ENCODE measurements around the gene NFATC1.

The NFATC1 gene

DNA sequence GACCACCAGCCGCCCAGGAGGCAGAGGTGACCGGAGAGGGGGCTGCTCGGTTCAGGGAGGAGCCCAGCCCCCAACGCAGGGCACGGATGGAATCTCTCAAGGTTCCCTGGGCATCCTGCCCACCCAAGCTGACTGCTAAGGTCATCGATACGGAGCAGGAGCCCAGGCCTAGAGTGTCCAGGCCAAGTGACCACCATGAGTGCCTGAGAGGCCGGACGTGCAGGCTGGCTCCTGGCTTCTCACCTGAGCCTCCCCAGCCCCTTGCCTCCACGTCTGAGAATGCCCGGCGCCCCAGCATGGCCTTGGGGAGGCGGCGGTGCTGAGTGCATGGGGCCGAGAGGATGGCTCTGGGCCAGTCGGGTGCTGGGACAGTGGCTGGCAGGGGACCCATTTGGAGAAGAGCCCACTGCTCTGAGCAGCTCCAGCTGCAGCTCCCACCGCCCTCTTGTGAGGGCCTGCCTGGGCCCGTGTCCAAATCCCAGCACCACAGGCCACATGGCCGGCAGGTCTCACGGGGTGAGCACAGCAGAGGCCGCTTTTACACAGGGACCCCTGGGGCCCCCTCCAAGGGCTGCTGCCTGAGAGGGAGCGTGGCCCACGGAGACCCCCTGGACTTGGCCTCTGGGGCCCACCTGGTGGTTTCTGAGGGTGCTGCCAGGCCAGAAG, 181.1 kb downstream of the NFATC1 start:
- TF ChIP-seq, protein P1, sequence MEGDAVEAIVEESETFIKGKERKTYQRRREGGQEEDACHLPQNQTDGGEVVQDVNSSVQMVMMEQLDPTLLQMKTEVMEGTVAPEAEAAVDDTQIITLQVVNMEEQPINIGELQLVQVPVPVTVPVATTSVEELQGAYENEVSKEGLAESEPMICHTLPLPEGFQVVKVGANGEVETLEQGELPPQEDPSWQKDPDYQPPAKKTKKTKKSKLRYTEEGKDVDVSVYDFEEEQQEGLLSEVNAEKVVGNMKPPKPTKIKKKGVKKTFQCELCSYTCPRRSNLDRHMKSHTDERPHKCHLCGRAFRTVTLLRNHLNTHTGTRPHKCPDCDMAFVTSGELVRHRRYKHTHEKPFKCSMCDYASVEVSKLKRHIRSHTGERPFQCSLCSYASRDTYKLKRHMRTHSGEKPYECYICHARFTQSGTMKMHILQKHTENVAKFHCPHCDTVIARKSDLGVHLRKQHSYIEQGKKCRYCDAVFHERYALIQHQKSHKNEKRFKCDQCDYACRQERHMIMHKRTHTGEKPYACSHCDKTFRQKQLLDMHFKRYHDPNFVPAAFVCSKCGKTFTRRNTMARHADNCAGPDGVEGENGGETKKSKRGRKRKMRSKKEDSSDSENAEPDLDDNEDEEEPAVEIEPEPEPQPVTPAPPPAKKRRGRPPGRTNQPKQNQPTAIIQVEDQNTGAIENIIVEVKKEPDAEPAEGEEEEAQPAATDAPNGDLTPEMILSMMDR (IDR thresholded peaks at IDR 0.05; ENCODE audit: control insufficient read depth, extremely low read depth, insufficient read depth), result no peak
- no peak overlapping the region for H3K4me3 ChIP-seq (ENCODE audit: low read depth, low read length)
- DNase-seq (ENCODE audit: low read depth), result no peak

DNA sequence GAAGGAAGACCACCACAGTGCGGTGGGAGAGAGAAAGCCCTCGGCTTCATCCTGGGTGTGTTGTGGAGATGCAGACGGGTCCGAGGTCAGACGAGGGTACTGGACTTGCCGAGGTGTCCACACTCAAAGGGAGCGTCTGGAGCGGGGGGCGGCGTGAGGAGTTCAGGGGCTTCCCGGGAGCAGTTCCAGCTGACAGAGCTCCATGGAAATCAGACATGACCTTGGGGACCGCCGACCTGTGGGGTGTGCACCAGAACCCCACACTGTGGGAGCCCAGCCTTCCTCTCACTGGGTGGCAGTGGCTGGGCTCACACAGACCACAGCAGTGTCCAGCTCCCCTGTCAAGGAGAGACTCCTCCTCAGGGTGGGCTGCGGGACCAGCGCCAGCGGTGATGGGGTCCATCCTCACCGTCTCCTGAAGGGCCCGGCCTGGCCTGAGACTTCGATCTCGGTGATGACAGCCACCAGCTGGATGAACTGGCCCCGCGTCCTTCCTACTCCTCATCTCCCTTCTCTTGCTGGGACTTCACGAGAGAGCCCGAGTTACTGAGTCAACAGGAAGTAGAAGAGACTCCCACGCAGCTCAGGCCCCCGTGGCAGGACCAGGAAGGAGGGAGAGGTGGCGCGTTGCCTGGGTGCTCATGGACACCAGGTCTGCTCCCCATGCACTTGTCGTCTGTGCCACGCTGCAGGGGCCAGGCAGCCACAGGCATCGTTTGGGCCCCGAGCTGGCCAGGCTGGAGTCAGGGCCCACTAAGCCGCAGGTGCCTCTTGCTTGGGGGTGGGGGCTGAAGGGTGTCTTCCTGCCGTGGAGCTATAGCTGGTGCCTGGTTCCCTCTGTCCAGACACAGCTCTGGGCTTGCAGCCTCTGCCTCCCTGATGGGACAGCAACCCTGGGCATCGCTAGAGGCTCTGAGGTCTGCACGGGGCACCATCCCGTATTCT, 182.0 kb downstream of the NFATC1 start:
- TF ChIP-seq, protein P1 (IDR thresholded peaks at IDR 0.05; ENCODE audit: control insufficient read depth, extremely low read depth, insufficient read depth), result no peak
- DNase-seq (ENCODE audit: low read depth), result no peak
- H3K4me3 ChIP-seq (ENCODE audit: low read depth, low read length), result no peak overlapping the region

DNA sequence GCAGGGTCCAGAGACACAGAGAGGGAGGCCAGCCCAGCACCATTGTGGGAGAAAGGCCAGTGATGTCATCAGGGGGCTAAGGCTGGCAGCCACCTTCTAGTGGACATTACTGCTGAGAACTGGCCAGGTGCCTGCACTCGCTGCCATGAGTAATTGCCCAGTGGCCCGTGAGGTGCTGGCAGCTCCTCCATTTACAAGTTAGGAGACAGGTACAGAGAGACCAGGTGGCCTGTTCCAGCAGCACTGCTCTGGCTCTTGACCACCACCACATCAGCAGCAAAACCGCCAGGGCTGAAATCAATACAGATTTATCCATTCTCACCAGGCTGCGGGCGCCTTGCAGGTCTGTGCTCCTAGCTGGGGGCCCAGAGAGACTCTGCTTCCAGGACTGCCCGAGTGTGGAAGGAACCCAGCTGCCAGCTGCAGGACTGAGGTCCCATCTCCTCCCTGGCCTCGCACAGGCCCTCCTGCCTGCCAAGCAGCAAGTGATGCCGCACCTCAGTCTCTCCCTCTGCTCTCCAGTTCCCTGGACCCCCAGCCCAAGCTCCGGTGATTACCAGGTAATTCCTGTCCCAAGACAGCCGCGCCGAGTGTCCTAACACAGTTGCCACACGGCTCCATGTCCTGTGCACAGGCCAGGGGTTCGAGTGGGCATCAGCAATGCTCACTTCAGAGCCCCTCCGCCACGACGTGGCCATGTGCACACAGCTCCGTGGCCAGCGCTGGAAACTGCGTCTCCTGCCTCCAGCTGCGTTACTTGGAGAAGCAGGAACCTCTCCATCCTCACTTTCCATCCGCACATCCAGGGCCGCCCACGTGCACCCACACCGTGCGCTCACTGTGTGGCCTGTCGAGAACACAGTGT, 182.9 kb downstream of the NFATC1 start:
- DNase-seq (ENCODE audit: low read depth), result no peak
- TF ChIP-seq, protein P1 (IDR thresholded peaks at IDR 0.05; ENCODE audit: control insufficient read depth, extremely low read depth, insufficient read depth), result no peak

More for the DNA sequence above, 182.9 kb downstream of the NFATC1 start:
- no peak overlapping the region for H3K4me3 ChIP-seq (ENCODE audit: low read depth, low read length)
